Measurements from ENCODE around the gene HARBI1. TPM values are rescaled to one million over a fixed set of nuclear protein-coding genes. Genes with fewer than 3 reads are reported as not detected.

HARBI1 gene
- total and polyA plus RNA-seq, 2 of the 4 experiments (the other 2 are of a cell fraction): 2.7 to 5.2 TPM

- no peaks in the 10 kb centered on the region for H3K36me3 ChIP-seq (ENCODE audit: control insufficient read depth, insufficient read depth, low read length)
- peak overlapping the region; percentile 43; the same call in 1 of the 2 replicates for H3K23ac ChIP-seq (ENCODE audit: low read depth, low read length)
- CTCF ChIA-PET: interaction anchor here (0.5 kb wide), 1 partner anchor 80 kb away, joined by 5 read pairs; no protein-coding TSS in a partner anchor
- intact Hi-C loops (cut with micrococcal nuclease) (no loop called here), dilution Hi-C loops (cut with HindIII; ENCODE audit: low sequenced_read_pairs, unreplicated experiment) (no loop called here), in situ Hi-C loops (cut with MboI; ENCODE audit: low sequenced_read_pairs) (no loop called here)
- H3K27ac ChIP-seq (ENCODE audit: insufficient read depth, low read length): no peak overlapping the region
- ATAC-seq (ENCODE audit: low read depth) (peak; percentile 15; the same call in 1 of the 2 replicates), DNase-seq (no peak)
- H3K56ac ChIP-seq (ENCODE audit: extremely low read depth, insufficient read depth, low read length): no peak overlapping the region
- no peak overlapping the region for H4K5ac ChIP-seq (ENCODE audit: low read depth, low read length)
- no peaks in the 10 kb centered on the region for H3K27me3 ChIP-seq (ENCODE audit: control insufficient read depth, insufficient read depth, low read length)
- peaks cover 23 to 58% of the 10 kb centered on the region in 2 experiments for H3K79me1 ChIP-seq (ENCODE audit: low read depth in 1 of 2, low read length in 2 of 2)
- no peak overlapping the region for H2BK120ac ChIP-seq (ENCODE audit: low read depth, low read length)
- POLR2A ChIA-PET (ENCODE audit: unreplicated experiment): no interaction called here
- peak overlapping the region in 1 of 2 experiments; percentile 24; a peak in 1 of 4 replicates for H4K8ac ChIP-seq (ENCODE audit: low read depth in 2 of 2, low read length in 2 of 2)
- H2BK15ac ChIP-seq (ENCODE audit: low read depth, low read length): no peak overlapping the region
- WGBS, 2 experiments (ENCODE audit: extremely low coverage in 2 of 2, insufficient read length in 1 of 2): no CpG with 5 or more reads among the region's 1 CpG
- H3K4me1 ChIP-seq (ENCODE audit: control insufficient read depth, insufficient read depth, low read length): peaks cover 21% of the 10 kb centered on the region
- H3K9ac ChIP-seq (ENCODE audit: low read depth, low read length): no peak overlapping the region
- H2BK20ac ChIP-seq (ENCODE audit: low read depth, low read length): no peak overlapping the region
- H3K4ac ChIP-seq (ENCODE audit: low read depth, low read length): no peak overlapping the region; the same call in 1 of the 2 replicates
- no peak overlapping the region; the same call in 1 of the 2 replicates for H2AK5ac ChIP-seq (ENCODE audit: low read depth, low read length)
- no peak overlapping the region; the same call in 1 of the 2 replicates for H3K18ac ChIP-seq (ENCODE audit: low read depth, low read length)
- H2BK5ac ChIP-seq (ENCODE audit: low read depth, low read length, poor library complexity, severe bottlenecking): peak overlapping the region; percentile 32
- TF ChIP-seq RAD21 (IDR thresholded peaks at IDR 0.05; ENCODE audit: low read length) (no peak), SMC3 (IDR thresholded peaks at IDR 0.05; ENCODE audit: low read depth, low read length) (no peak), MAZ (IDR thresholded peaks at IDR 0.05; ENCODE audit: borderline replicate concordance, low read depth, low read length) (no peak), RFX5 (IDR thresholded peaks at IDR 0.05; ENCODE audit: low read depth, low read length) (no peak), CHD1 (IDR thresholded peaks at IDR 0.05; ENCODE audit: low read depth, low read length) (no peak), MXI1 (IDR thresholded peaks at IDR 0.05; ENCODE audit: borderline replicate concordance, low read depth, low read length) (no peak), USF2 (IDR thresholded peaks at IDR 0.05; ENCODE audit: low read depth, low read length) (no peak), RCOR1 (IDR thresholded peaks at IDR 0.05; ENCODE audit: insufficient replicate concordance, low read length) (no peak), MAFK (IDR thresholded peaks at IDR 0.05; ENCODE audit: low read depth, low read length) (no peak), ELK1 (IDR thresholded peaks at IDR 0.05; ENCODE audit: borderline replicate concordance, low read depth, low read length) (no peak), POLR2A (IDR thresholded peaks at IDR 0.05; ENCODE audit: low read depth, low read length) (no peak), BHLHE40 (IDR thresholded peaks at IDR 0.05; ENCODE audit: low read depth, low read length) (no peak), CEBPB (IDR thresholded peaks at IDR 0.05; ENCODE audit: low read depth, low read length) (no peak)
- no peak overlapping the region for H2AFZ ChIP-seq (replicated peaks; ENCODE audit: low read length, poor library complexity)
- H2AK9ac ChIP-seq (replicated peaks; ENCODE audit: low read depth, low read length, poor library complexity): no peak overlapping the region
- no peak overlapping the region for H3K14ac ChIP-seq (replicated peaks; ENCODE audit: low read depth, low read length)
- peaks cover 10% of the 10 kb centered on the region for H3K9me1 ChIP-seq (ENCODE audit: insufficient read depth, low read length)
- no peak overlapping the region for H3K4me3 ChIP-seq (ENCODE audit: insufficient read depth, low read depth, low read length)
- H4K91ac ChIP-seq (ENCODE audit: insufficient read depth, low read depth, low read length): no peak overlapping the region
- no TSS peak for BruUV-seq (replicated peaks)
- no peaks in the 10 kb centered on the region for H3K9me3 ChIP-seq (ENCODE audit: control insufficient read depth, insufficient read depth, low read length)
- peaks cover 39% of the 10 kb centered on the region for H4K20me1 ChIP-seq (ENCODE audit: insufficient read depth, low read length)
- peak overlapping the region; percentile 46; the same call in 1 of the 2 replicates for H3K4me2 ChIP-seq (ENCODE audit: low read depth, low read length)
These were observed 63.2 kb downstream of the HARBI1 start for GRCh38 chr11:46553814-46554212.

Measured in IMR-90 (cell line).